MM.1S (cell line): ENCODE measurements around the gene AMOTL2.

ENCODE experiments used
- EZH2 ChIP-seq: fragments of 300-600 bp; sonication (generic); optimal IDR thresholded peaks from 2 replicates; pipeline ENCODE3; 2017; ENCODE audit warnings: low read depth, mild to moderate bottlenecking, antibody characterized with exemption, low read length, mixed read lengths
- TF ChIP-seq, protein P1 (sequence below): fragments of 300-600 bp; sonication (generic); IDR thresholded peaks from 2 replicates; pipeline ENCODE4 v1.5.1; 2016; ENCODE audit warnings: antibody characterized with exemption, low read length, mixed read lengths

DNA sequence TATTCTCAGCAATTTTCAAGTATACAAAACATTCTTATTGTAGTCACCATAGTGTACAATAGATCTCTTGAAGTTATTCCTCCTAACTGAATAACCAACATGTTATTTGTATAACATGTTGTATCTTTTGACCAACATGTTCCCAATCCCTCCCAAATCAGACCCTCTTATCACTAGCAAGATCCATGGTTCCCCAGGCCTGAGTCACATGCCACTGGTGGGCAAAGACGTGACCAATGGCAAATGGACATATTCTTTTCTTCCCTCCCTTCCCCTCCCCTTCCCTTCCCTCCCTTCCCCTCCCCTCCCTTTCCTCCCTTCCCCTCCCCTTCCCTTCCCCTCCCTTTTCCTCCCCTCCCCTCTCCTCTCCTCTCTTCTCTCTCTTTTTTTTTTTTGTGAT, 45.4 kb downstream of the AMOTL2 start:
- TF ChIP-seq, protein P1, sequence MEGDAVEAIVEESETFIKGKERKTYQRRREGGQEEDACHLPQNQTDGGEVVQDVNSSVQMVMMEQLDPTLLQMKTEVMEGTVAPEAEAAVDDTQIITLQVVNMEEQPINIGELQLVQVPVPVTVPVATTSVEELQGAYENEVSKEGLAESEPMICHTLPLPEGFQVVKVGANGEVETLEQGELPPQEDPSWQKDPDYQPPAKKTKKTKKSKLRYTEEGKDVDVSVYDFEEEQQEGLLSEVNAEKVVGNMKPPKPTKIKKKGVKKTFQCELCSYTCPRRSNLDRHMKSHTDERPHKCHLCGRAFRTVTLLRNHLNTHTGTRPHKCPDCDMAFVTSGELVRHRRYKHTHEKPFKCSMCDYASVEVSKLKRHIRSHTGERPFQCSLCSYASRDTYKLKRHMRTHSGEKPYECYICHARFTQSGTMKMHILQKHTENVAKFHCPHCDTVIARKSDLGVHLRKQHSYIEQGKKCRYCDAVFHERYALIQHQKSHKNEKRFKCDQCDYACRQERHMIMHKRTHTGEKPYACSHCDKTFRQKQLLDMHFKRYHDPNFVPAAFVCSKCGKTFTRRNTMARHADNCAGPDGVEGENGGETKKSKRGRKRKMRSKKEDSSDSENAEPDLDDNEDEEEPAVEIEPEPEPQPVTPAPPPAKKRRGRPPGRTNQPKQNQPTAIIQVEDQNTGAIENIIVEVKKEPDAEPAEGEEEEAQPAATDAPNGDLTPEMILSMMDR = no peak
- TF ChIP-seq EZH2 = no peak
